ENCODE data around the gene PVALEF. TPM values are rescaled to one million over a fixed set of nuclear protein-coding genes. Genes with fewer than 3 reads are reported as not detected.

The PVALEF gene
- polyA plus RNA-seq, 1 donor (not counting 4 experiments of a cell fraction or from before 2014, with no cell fraction given), result not detected

DNA sequence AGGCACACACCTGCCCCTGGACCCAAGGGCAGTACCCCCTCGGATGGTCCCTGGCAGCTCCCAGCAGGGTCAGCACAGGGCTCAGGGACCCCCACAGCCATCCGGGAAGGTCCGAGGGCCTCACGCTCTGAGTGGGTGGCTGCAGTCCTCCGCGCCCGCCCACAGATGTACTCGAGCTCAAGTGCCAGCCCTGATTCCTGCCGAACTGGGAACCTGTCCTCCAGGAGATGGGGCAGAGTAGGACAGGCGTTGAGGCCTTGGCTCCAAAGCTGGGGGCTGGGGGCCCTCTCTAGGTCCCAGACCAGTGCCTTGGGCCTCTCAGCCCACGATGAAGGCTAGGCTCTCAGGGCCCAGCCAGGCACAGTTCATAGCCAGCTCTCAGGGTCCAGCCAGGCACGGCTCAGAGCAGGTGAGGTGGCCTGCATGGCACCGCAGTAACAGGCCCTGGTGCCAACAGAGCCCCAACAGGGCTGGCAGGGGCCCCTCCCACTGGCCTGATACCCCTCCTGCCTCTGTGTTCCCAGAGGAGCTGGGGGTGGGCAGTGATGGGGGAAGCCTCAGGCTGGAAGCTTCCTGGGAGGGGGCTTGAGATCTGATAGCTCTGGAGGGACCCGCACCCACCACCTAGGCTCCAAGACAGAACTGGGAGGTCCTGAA lies 35.5 kb upstream of the PVALEF start:
- Histone ChIP-seq H3K9me1 (ENCODE audit: control insufficient read depth, extremely low read depth, insufficient read depth, low read length) (no peaks in the 10 kb centered on the region), H3K4me3 (ENCODE audit: control insufficient read depth in 2 of 3, extremely low read depth in 1 of 3, insufficient read depth in 2 of 3, low read depth in 1 of 3, low read length in 3 of 3) (no peak overlapping the region), H3K9ac (ENCODE audit: control insufficient read depth, extremely low read depth, insufficient read depth, low read length) (no peak overlapping the region), H3K27ac (ENCODE audit: control insufficient read depth, insufficient read depth, low read length) (no peak overlapping the region), H3K9me3 (ENCODE audit: control insufficient read depth, low read depth, low read length) (no peaks in the 10 kb centered on the region), H3K4me1 (ENCODE audit: control insufficient read depth, extremely low read depth, insufficient read depth, low read length) (peaks cover 4% of the 10 kb centered on the region), H2AFZ (ENCODE audit: control insufficient read depth, low read length) (no peak overlapping the region), H4K20me1 (ENCODE audit: control insufficient read depth, extremely low read depth, insufficient read depth, low read length) (no peaks in the 10 kb centered on the region), H3K79me2 (ENCODE audit: control insufficient read depth, insufficient read depth, low read length) (no peaks in the 10 kb centered on the region), H3K36me3 (ENCODE audit: control insufficient read depth in 2 of 2, extremely low read depth in 1 of 2, insufficient read depth in 2 of 2, low read length in 2 of 2) (no peaks in the 10 kb centered on the region), H3K4me2 (ENCODE audit: control insufficient read depth, extremely low read depth, insufficient read depth, low read depth, low read length) (no peak overlapping the region), H3K27me3 (ENCODE audit: control insufficient read depth, extremely low read depth, insufficient read depth, low read length) (peaks cover 31% of the 10 kb centered on the region)
- dilution Hi-C loops (cut with MboI; ENCODE audit: extremely low pct_ligation_motif_present, low sequenced_read_pairs), result no loop called here
- TF ChIP-seq, protein P1, sequence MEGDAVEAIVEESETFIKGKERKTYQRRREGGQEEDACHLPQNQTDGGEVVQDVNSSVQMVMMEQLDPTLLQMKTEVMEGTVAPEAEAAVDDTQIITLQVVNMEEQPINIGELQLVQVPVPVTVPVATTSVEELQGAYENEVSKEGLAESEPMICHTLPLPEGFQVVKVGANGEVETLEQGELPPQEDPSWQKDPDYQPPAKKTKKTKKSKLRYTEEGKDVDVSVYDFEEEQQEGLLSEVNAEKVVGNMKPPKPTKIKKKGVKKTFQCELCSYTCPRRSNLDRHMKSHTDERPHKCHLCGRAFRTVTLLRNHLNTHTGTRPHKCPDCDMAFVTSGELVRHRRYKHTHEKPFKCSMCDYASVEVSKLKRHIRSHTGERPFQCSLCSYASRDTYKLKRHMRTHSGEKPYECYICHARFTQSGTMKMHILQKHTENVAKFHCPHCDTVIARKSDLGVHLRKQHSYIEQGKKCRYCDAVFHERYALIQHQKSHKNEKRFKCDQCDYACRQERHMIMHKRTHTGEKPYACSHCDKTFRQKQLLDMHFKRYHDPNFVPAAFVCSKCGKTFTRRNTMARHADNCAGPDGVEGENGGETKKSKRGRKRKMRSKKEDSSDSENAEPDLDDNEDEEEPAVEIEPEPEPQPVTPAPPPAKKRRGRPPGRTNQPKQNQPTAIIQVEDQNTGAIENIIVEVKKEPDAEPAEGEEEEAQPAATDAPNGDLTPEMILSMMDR (optimal IDR thresholded peaks at IDR 0.05 in 1 of 3, IDR thresholded peaks at IDR 0.05 in 1 of 3, conservative IDR thresholded peaks at IDR 0.05 in 1 of 3; ENCODE audit: extremely low read depth in 1 of 3, insufficient read depth in 2 of 3, low read length in 3 of 3), result peak in 1 of 3 experiments; percentile 0
- TF ChIP-seq EZH2 (IDR thresholded peaks at IDR 0.05; ENCODE audit: low read length), result no peak
- no peak for DNase-seq (ENCODE audit: low read depth, low spot score)
- FAIRE-seq, result no peak

GRCh38 chr17:81130385-81131361 lies 34.6 kb upstream of the PVALEF start:
- TF ChIP-seq EZH2 (IDR thresholded peaks at IDR 0.05; ENCODE audit: low read length), result no peak
- TF ChIP-seq, protein P1 (optimal IDR thresholded peaks at IDR 0.05 in 1 of 3, IDR thresholded peaks at IDR 0.05 in 1 of 3, conservative IDR thresholded peaks at IDR 0.05 in 1 of 3; ENCODE audit: extremely low read depth in 1 of 3, insufficient read depth in 2 of 3, low read length in 3 of 3), result no peak
- Histone ChIP-seq H2AFZ (ENCODE audit: control insufficient read depth, low read length) (no peak overlapping the region), H4K20me1 (ENCODE audit: control insufficient read depth, extremely low read depth, insufficient read depth, low read length) (no peaks in the 10 kb centered on the region), H3K27ac (ENCODE audit: control insufficient read depth, insufficient read depth, low read length) (no peak overlapping the region), H3K4me3 (ENCODE audit: control insufficient read depth in 2 of 3, extremely low read depth in 1 of 3, insufficient read depth in 2 of 3, low read depth in 1 of 3, low read length in 3 of 3) (no peak overlapping the region), H3K4me2 (ENCODE audit: control insufficient read depth, extremely low read depth, insufficient read depth, low read depth, low read length) (no peak overlapping the region), H3K9ac (ENCODE audit: control insufficient read depth, extremely low read depth, insufficient read depth, low read length) (no peak overlapping the region), H3K79me2 (ENCODE audit: control insufficient read depth, insufficient read depth, low read length) (no peaks in the 10 kb centered on the region), H3K4me1 (ENCODE audit: control insufficient read depth, extremely low read depth, insufficient read depth, low read length) (no peaks in the 10 kb centered on the region), H3K27me3 (ENCODE audit: control insufficient read depth, extremely low read depth, insufficient read depth, low read length) (peaks cover 34% of the 10 kb centered on the region), H3K36me3 (ENCODE audit: control insufficient read depth in 2 of 2, extremely low read depth in 1 of 2, insufficient read depth in 2 of 2, low read length in 2 of 2) (no peaks in the 10 kb centered on the region), H3K9me3 (ENCODE audit: control insufficient read depth, low read depth, low read length) (no peaks in the 10 kb centered on the region), H3K9me1 (ENCODE audit: control insufficient read depth, extremely low read depth, insufficient read depth, low read length) (no peaks in the 10 kb centered on the region)
- FAIRE-seq (no peak), DNase-seq (ENCODE audit: low read depth, low spot score) (no peak)
- dilution Hi-C loops (cut with MboI; ENCODE audit: extremely low pct_ligation_motif_present, low sequenced_read_pairs), result no loop called here

Measured in keratinocyte (primary cell).